GDM1 (cell line): ENCODE measurements around the gene LIPA.
A peak's percentile ranks its signal among the peaks of the same experiment; 100 is the strongest.
"Not testable (repeated sequence)": the region's sequence is repeated elsewhere in the genome, so short reads cannot be mapped to it uniquely, and the experiment has no call there.

ENCODE experiments used
- DNase-seq: peaks from one replicate; lab custom pipeline; 2025; lab: John Stamatoyannopoulos, UW

LIPA gene

GRCh38 chr10:89251409-89252224 lies at the start of gene LIPA:
LIPA (minus strand) TSS chr10:89251775; CDS start chr10:89247648, 4,127 bp downstream.
- DNase-seq = peak; percentile 98

- DNase-seq = peak; percentile 52
Measured at GRCh38 chr10:89301232-89301631, 49.7 kb upstream of the LIPA start.

- no peak for DNase-seq
Measured at GRCh38 chr10:89299031-89299430, 47.5 kb upstream of the LIPA start.

- DNase-seq = no peak
Measured at GRCh38 chr10:89297791-89298190, 46.2 kb upstream of the LIPA start.

GRCh38 chr10:89297356-89297755 lies 45.8 kb upstream of the LIPA start:
- DNase-seq = no peak

GRCh38 chr10:89296220-89296648 lies 44.7 kb upstream of the LIPA start:
- no peak for DNase-seq

GRCh38 chr10:89295597-89295996 lies 44.0 kb upstream of the LIPA start:
- DNase-seq = no peak

GRCh38 chr10:89294721-89295239 lies 43.2 kb upstream of the LIPA start:
- no peak for DNase-seq

GRCh38 chr10:89285303-89285702 lies 33.7 kb upstream of the LIPA start:
- not testable (repeated sequence) for DNase-seq

GRCh38 chr10:89284711-89285110 lies 33.1 kb upstream of the LIPA start:
- DNase-seq = not testable (repeated sequence)

- no peak for DNase-seq
Measured at GRCh38 chr10:89283936-89284475, 32.4 kb upstream of the LIPA start.

- DNase-seq = no peak
Measured at GRCh38 chr10:89283025-89283935, 31.7 kb upstream of the LIPA start.

GRCh38 chr10:89281606-89282395 lies 30.2 kb upstream of the LIPA start:
- DNase-seq = no peak

- DNase-seq = no peak
Measured at GRCh38 chr10:89280508-89280907, 28.9 kb upstream of the LIPA start.

GRCh38 chr10:89279421-89279869 lies 27.9 kb upstream of the LIPA start:
- no peak for DNase-seq

GRCh38 chr10:89278900-89279392 lies 27.4 kb upstream of the LIPA start:
- DNase-seq = no peak

GRCh38 chr10:89278034-89278535 lies 26.5 kb upstream of the LIPA start:
- no peak for DNase-seq

GRCh38 chr10:89275383-89275782 lies 23.8 kb upstream of the LIPA start:
- no peak for DNase-seq

- DNase-seq = no peak
Measured at GRCh38 chr10:89274928-89275327, 23.4 kb upstream of the LIPA start.

GRCh38 chr10:89273680-89274079 lies 22.1 kb upstream of the LIPA start:
- no peak for DNase-seq

GRCh38 chr10:89271532-89271931 lies 20.0 kb upstream of the LIPA start:
- no peak for DNase-seq
